ENCODE results near the gene KNDC1. TPM values are rescaled to one million over a fixed set of nuclear protein-coding genes. Genes with fewer than 3 reads are reported as not detected.

KNDC1 gene
- total RNA-seq, 1 experiment from 2014 or later, result 1.7 TPM

- no peaks in the 10 kb centered on the region for H3K4me1 ChIP-seq (replicated peaks; ENCODE audit: insufficient read depth)
- peaks cover 4% of the 10 kb centered on the region; the same call in 1 of the 2 replicates for H3K27me3 ChIP-seq (ENCODE audit: insufficient read depth, low read depth)
- H3K36me3 ChIP-seq (ENCODE audit: low read depth), result no peaks in the 10 kb centered on the region
- intact Hi-C loops (cut with micrococcal nuclease; ENCODE audit: unreplicated experiment), result no loop called here
- H3K79me2 ChIP-seq (ENCODE audit: low read depth), result no peaks in the 10 kb centered on the region
- POLR2A ChIA-PET (ENCODE audit: unreplicated experiment), result no interaction called here
- H3K4me3 ChIP-seq, result no peak overlapping the region
- DNase-seq, result no peak
- H3F3A ChIP-seq (ENCODE audit: insufficient read depth, low read depth), result no peaks in the 10 kb centered on the region
- H2AFZ ChIP-seq, result no peak overlapping the region
- TF ChIP-seq EZH2 (IDR thresholded peaks at IDR 0.05; ENCODE audit: low read depth) (no peak), CTCF (conservative IDR thresholded peaks at IDR 0.05) (no peak)
- no peaks in the 10 kb centered on the region for H3K9me2 ChIP-seq (ENCODE audit: insufficient read depth)
- no peak overlapping the region for H3K4me2 ChIP-seq
- H3K9me3 ChIP-seq (ENCODE audit: insufficient read depth, low read depth), result no peaks in the 10 kb centered on the region
- no peaks in the 10 kb centered on the region for H4K20me1 ChIP-seq (ENCODE audit: insufficient read depth)
- no TSS peak for BruUV-seq (replicated peaks)
- no peak overlapping the region for H3K27ac ChIP-seq
- CTCF ChIA-PET, result no interaction called here
Observed at GRCh38 chr10:133247681-133248333, 87.8 kb downstream of the KNDC1 start.

GRCh38 chr10:133248334-133248715 is 88.3 kb downstream of the KNDC1 start:
- Histone ChIP-seq H3K36me3 (ENCODE audit: low read depth) (no peaks in the 10 kb centered on the region), H3K9me3 (ENCODE audit: insufficient read depth, low read depth) (no peaks in the 10 kb centered on the region), H3K79me2 (ENCODE audit: low read depth) (no peaks in the 10 kb centered on the region), H3F3A (ENCODE audit: insufficient read depth, low read depth) (no peaks in the 10 kb centered on the region), H3K27me3 (ENCODE audit: insufficient read depth, low read depth) (peaks cover 4% of the 10 kb centered on the region; the same call in 1 of the 2 replicates), H3K9me2 (ENCODE audit: insufficient read depth) (no peaks in the 10 kb centered on the region), H2AFZ (no peak overlapping the region), H3K4me2 (no peak overlapping the region), H3K27ac (no peak overlapping the region), H3K4me3 (no peak overlapping the region), H4K20me1 (ENCODE audit: insufficient read depth) (no peaks in the 10 kb centered on the region), H3K4me1 (replicated peaks; ENCODE audit: insufficient read depth) (no peaks in the 10 kb centered on the region)
- ChIA-PET POLR2A (ENCODE audit: unreplicated experiment) (no interaction called here), CTCF (no interaction called here)
- intact Hi-C loops (cut with micrococcal nuclease; ENCODE audit: unreplicated experiment), result no loop called here
- DNase-seq, result no peak
- no peak for TF ChIP-seq CTCF (conservative IDR thresholded peaks at IDR 0.05)
- no peak for TF ChIP-seq EZH2 (IDR thresholded peaks at IDR 0.05; ENCODE audit: low read depth)
- no TSS peak for BruUV-seq (replicated peaks)

- H2AFZ ChIP-seq, result no peak overlapping the region
- H3K4me3 ChIP-seq, result no peak overlapping the region
- H3K79me2 ChIP-seq (ENCODE audit: low read depth), result no peaks in the 10 kb centered on the region
- ChIA-PET CTCF (no interaction called here), POLR2A (ENCODE audit: unreplicated experiment) (no interaction called here)
- no peaks in the 10 kb centered on the region for H3K9me3 ChIP-seq (ENCODE audit: insufficient read depth, low read depth)
- H3K9me2 ChIP-seq (ENCODE audit: insufficient read depth), result no peaks in the 10 kb centered on the region
- intact Hi-C loops (cut with micrococcal nuclease; ENCODE audit: unreplicated experiment), result no loop called here
- no peak for DNase-seq
- no peaks in the 10 kb centered on the region for H3K4me1 ChIP-seq (replicated peaks; ENCODE audit: insufficient read depth)
- H4K20me1 ChIP-seq (ENCODE audit: insufficient read depth), result no peaks in the 10 kb centered on the region
- peaks cover 4% of the 10 kb centered on the region; the same call in 1 of the 2 replicates for H3K27me3 ChIP-seq (ENCODE audit: insufficient read depth, low read depth)
- H3K4me2 ChIP-seq, result no peak overlapping the region
- no peaks in the 10 kb centered on the region for H3K36me3 ChIP-seq (ENCODE audit: low read depth)
- no TSS peak for BruUV-seq (replicated peaks)
- no peak for TF ChIP-seq EZH2 (IDR thresholded peaks at IDR 0.05; ENCODE audit: low read depth)
- no peak for TF ChIP-seq CTCF (conservative IDR thresholded peaks at IDR 0.05)
- no peaks in the 10 kb centered on the region for H3F3A ChIP-seq (ENCODE audit: insufficient read depth, low read depth)
- no peak overlapping the region for H3K27ac ChIP-seq
Observed at GRCh38 chr10:133249094-133249780, 89.2 kb downstream of the KNDC1 start.
